Astrocyte (in vitro differentiated cells and primary cell): ENCODE results near the gene KRT78. TPM values are rescaled to one million over a fixed set of nuclear protein-coding genes. Genes with fewer than 3 reads are reported as not detected.

Experiments
- DNase-seq: peaks from one replicate; pipeline ENCODE4 v3.0.0-alpha.2; 2010; ENCODE audit warnings: low read depth
- FAIRE-seq: peaks from 2 replicates; lab custom pipeline; 2011; peaks lifted over from hg19 to GRCh38; lab: Jason Lieb, UNC
- H2AFZ ChIP-seq: 2 replicates; pipeline ENCODE4 v1.6.0; 2012; ENCODE audit warnings: low read depth, low read length, inconsistent platforms
- H3K27ac ChIP-seq: 2 replicates; pipeline ENCODE4 v1.5.1; 2011; ENCODE audit warnings: low read depth, low read length, inconsistent platforms
- H3K27me3 ChIP-seq: 2 replicates; pipeline ENCODE4 v1.6.0; 2011; ENCODE audit warnings: low read length, inconsistent platforms; ENCODE audit not compliant: insufficient read depth
- H3K36me3 ChIP-seq: 2 replicates; pipeline ENCODE4 v1.5.1; 2011; ENCODE audit warnings: low read length, inconsistent platforms; ENCODE audit not compliant: insufficient read depth
- H3K4me1 ChIP-seq: 2 replicates; pipeline ENCODE4 v1.5.1; 2011; ENCODE audit warnings: low read length, inconsistent platforms; ENCODE audit not compliant: insufficient read depth
- H3K4me2 ChIP-seq: 2 replicates; pipeline ENCODE4 v1.6.0; 2012; ENCODE audit warnings: low read length, inconsistent platforms
- H3K4me3 ChIP-seq: 2 replicates; pipeline ENCODE4 v1.5.1; 2011; ENCODE audit warnings: low read depth, mild to moderate bottlenecking, low read length, inconsistent platforms; ENCODE audit not compliant: insufficient read depth
- H3K79me2 ChIP-seq: 2 replicates; pipeline ENCODE4 v1.6.0; 2012; ENCODE audit warnings: mild to moderate bottlenecking, low read length, inconsistent platforms; ENCODE audit not compliant: insufficient read depth
- H3K9ac ChIP-seq: 2 replicates; pipeline ENCODE4 v1.6.0; 2012; ENCODE audit warnings: mild to moderate bottlenecking, low read length, inconsistent platforms
- H3K9me3 ChIP-seq: 2 replicates; pipeline ENCODE4 v1.5.1; 2012; ENCODE audit warnings: low read depth, mild to moderate bottlenecking, low read length, inconsistent platforms; ENCODE audit not compliant: insufficient read depth
- H4K20me1 ChIP-seq: 2 replicates; pipeline ENCODE4 v1.6.0; 2012; ENCODE audit warnings: low read length, inconsistent platforms; ENCODE audit not compliant: insufficient read depth
- H3K27ac Mint-ChIP-seq: one replicate; pipeline ENCODE4 v1.8.0; 2021; ENCODE audit warnings: mild to moderate bottlenecking, mixed read lengths; ENCODE audit not compliant: unreplicated experiment
- H3K27me3 Mint-ChIP-seq: one replicate; pipeline ENCODE4 v1.8.0; 2021; ENCODE audit warnings: low read depth, mixed read lengths; ENCODE audit not compliant: unreplicated experiment
- H3K36me3 Mint-ChIP-seq: one replicate; pipeline ENCODE4 v1.8.0; 2021; ENCODE audit warnings: low read depth, mixed read lengths; ENCODE audit not compliant: unreplicated experiment
- H3K4me1 Mint-ChIP-seq: one replicate; pipeline ENCODE4 v1.8.0; 2021; ENCODE audit warnings: low read depth, mixed read lengths; ENCODE audit not compliant: unreplicated experiment
- H3K4me3 Mint-ChIP-seq: one replicate; pipeline ENCODE4 v1.8.0; 2021; ENCODE audit warnings: mild to moderate bottlenecking, moderate library complexity, mixed read lengths; ENCODE audit not compliant: unreplicated experiment
- H3K9me3 Mint-ChIP-seq: one replicate; pipeline ENCODE4 v1.8.0; 2021; ENCODE audit warnings: mild to moderate bottlenecking, mixed read lengths; ENCODE audit not compliant: unreplicated experiment
- EZH2 ChIP-seq: IDR thresholded peaks from 2 replicates; pipeline ENCODE4 v1.6.1; 2012; ENCODE audit warnings: mild to moderate bottlenecking, low read length, inconsistent platforms; ENCODE audit not compliant: insufficient read depth
- total RNA-seq: library from RNA; stranded (reverse); gene quantifications from 2 replicates; pipeline ENCODE4 v1.2.1, GENCODE V29; 2021
- TF ChIP-seq, protein P1 (sequence below): IDR thresholded peaks from 2 replicates; pipeline ENCODE4 v1.5.1; 2011; ENCODE audit warnings: low read depth, mild to moderate bottlenecking, inconsistent platforms, low read length, moderate library complexity; ENCODE audit not compliant: insufficient read depth

Gene KRT78
- total RNA-seq, 1 donor from 2014 or later = not detected

DNA sequence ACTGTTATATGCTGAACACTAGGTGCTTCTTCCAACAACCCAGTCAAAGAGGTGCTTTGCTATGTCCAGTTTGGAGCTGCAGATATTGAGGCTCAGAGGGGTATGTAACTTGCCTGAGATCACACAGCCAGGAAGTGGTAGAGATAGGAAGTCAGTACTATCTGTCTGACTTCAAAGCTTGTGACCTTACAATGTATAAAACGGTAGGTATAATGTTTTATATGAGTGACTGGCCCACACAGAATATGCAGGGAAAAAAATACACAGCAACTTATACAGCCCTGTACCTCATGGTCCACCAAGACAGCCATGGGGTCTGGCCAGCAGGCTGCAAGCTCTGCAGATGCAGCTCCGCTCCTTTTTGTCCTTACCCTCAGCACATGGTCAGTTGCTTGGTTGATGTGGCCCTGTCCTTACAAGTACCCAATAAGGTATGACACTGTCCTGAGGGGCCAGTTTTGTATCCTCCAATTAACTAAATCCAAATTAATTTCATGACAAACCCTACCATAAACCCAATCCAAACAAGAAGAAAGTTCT lies 31.0 kb downstream of the KRT78 start:
- TF ChIP-seq, protein P1, sequence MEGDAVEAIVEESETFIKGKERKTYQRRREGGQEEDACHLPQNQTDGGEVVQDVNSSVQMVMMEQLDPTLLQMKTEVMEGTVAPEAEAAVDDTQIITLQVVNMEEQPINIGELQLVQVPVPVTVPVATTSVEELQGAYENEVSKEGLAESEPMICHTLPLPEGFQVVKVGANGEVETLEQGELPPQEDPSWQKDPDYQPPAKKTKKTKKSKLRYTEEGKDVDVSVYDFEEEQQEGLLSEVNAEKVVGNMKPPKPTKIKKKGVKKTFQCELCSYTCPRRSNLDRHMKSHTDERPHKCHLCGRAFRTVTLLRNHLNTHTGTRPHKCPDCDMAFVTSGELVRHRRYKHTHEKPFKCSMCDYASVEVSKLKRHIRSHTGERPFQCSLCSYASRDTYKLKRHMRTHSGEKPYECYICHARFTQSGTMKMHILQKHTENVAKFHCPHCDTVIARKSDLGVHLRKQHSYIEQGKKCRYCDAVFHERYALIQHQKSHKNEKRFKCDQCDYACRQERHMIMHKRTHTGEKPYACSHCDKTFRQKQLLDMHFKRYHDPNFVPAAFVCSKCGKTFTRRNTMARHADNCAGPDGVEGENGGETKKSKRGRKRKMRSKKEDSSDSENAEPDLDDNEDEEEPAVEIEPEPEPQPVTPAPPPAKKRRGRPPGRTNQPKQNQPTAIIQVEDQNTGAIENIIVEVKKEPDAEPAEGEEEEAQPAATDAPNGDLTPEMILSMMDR = no peak
- no peak for TF ChIP-seq EZH2
- Mint-ChIP-seq H3K4me3 (no peak overlapping the region), H3K36me3 (peaks cover 4% of the 10 kb centered on the region), H3K27me3 (peaks cover 62% of the 10 kb centered on the region), H3K9me3 (no peaks in the 10 kb centered on the region), H3K27ac (no peak overlapping the region), H3K4me1 (peaks cover 7% of the 10 kb centered on the region)
- no peak for FAIRE-seq
- no peak overlapping the region for H3K4me3 ChIP-seq
- H3K36me3 ChIP-seq = no peaks in the 10 kb centered on the region
- no peak overlapping the region for H3K27ac ChIP-seq
- no peak overlapping the region for H2AFZ ChIP-seq
- peaks cover 4% of the 10 kb centered on the region for H3K27me3 ChIP-seq
- H3K9me3 ChIP-seq = no peaks in the 10 kb centered on the region
- H3K4me1 ChIP-seq = peaks cover 6% of the 10 kb centered on the region
- no peak overlapping the region for H3K4me2 ChIP-seq
- no peaks in the 10 kb centered on the region for H4K20me1 ChIP-seq
- no peak for DNase-seq
- H3K9ac ChIP-seq = no peak overlapping the region
- H3K79me2 ChIP-seq = no peaks in the 10 kb centered on the region

DNA sequence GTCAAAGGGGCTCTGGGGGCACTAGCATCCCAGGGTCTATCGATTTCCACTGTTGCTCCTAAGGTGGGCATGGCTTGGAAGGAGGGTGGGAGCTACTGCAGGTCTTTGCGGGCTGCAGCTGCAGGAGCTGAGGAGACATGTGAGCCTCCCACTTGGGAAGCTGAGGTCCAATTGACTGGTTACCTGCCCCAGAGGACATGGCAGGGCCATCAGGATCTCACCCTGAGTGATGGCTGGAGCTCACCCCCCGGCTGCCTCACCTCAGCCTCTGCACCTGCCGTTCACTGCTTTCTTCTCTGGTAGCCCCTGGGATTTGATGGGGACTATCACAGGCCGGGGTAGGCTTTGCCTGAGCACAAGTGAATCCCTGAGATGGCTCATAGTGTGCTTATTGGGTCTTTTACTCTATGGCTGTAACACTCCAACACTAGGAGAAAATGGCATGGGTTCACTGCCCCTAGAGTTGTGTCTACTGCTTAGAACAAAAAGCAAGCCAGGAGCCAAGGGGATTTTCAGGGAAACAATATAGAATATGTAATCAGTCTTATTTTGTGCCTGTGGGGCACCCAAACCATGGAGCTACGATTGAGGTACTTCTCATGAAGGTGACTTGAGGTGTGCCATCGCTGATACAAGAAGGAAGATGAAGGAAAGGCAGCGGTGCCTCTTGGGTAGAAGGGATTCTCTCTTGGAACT lies 31.6 kb downstream of the KRT78 start:
- Histone ChIP-seq H3K4me2 (no peak overlapping the region), H3K4me1 (peaks cover 2% of the 10 kb centered on the region), H4K20me1 (no peaks in the 10 kb centered on the region), H3K79me2 (no peaks in the 10 kb centered on the region), H3K36me3 (no peaks in the 10 kb centered on the region), H3K27me3 (peaks cover 7% of the 10 kb centered on the region), H3K9ac (no peak overlapping the region), H3K27ac (no peak overlapping the region), H2AFZ (no peak overlapping the region), H3K4me3 (no peak overlapping the region), H3K9me3 (no peaks in the 10 kb centered on the region)
- Mint-ChIP-seq H3K9me3 (no peaks in the 10 kb centered on the region), H3K27me3 (peaks cover 65% of the 10 kb centered on the region), H3K4me1 (peaks cover 7% of the 10 kb centered on the region), H3K4me3 (no peak overlapping the region), H3K36me3 (peaks cover 4% of the 10 kb centered on the region), H3K27ac (no peak overlapping the region)
- TF ChIP-seq, protein P1 = no peak
- TF ChIP-seq EZH2 = no peak
- no peak for DNase-seq
- no peak for FAIRE-seq
